Measurements from ENCODE around the gene CAMTA1. TPM values are rescaled to one million over a fixed set of nuclear protein-coding genes. Genes with fewer than 3 reads are reported as not detected.

Gene CAMTA1
- total and polyA plus RNA-seq, 9 of the 15 experiments (the other 6 are each of a cell fraction or from before 2014, with no cell fraction given): 43.9 to 161 (median 65.9) TPM

DNA sequence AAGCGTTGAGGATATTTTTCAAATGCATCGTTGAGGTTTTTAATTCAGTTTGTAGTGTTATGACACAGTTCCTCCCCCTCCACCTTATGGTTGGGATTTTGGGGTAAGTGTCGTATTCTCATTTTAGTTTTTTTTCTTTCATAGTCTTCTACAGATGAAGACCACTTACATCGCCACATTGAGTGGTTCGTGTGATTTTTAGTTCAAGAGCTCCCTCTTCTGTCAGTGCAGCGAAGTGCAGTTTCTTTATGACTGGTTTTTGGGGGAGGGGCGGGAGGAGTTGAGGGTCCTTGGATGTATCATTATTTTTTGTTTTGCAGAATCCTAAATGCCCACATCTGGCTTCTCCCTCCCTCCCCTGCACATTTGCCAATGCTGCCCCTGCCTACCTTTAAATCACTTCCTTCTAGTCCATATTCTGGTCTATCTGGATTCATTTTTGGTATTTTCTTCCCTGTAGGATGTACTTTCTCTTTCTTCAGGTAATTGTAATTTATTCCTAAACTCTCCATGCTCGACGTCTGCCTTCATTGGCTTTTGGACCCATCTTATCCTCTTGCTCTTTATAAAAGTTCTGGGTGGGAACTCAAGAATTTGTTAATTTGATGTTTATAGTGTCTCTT is 433.1 kb downstream of the CAMTA1 start (continued):
- TF ChIP-seq, protein P1, sequence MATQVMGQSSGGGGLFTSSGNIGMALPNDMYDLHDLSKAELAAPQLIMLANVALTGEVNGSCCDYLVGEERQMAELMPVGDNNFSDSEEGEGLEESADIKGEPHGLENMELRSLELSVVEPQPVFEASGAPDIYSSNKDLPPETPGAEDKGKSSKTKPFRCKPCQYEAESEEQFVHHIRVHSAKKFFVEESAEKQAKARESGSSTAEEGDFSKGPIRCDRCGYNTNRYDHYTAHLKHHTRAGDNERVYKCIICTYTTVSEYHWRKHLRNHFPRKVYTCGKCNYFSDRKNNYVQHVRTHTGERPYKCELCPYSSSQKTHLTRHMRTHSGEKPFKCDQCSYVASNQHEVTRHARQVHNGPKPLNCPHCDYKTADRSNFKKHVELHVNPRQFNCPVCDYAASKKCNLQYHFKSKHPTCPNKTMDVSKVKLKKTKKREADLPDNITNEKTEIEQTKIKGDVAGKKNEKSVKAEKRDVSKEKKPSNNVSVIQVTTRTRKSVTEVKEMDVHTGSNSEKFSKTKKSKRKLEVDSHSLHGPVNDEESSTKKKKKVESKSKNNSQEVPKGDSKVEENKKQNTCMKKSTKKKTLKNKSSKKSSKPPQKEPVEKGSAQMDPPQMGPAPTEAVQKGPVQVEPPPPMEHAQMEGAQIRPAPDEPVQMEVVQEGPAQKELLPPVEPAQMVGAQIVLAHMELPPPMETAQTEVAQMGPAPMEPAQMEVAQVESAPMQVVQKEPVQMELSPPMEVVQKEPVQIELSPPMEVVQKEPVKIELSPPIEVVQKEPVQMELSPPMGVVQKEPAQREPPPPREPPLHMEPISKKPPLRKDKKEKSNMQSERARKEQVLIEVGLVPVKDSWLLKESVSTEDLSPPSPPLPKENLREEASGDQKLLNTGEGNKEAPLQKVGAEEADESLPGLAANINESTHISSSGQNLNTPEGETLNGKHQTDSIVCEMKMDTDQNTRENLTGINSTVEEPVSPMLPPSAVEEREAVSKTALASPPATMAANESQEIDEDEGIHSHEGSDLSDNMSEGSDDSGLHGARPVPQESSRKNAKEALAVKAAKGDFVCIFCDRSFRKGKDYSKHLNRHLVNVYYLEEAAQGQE (IDR thresholded peaks at IDR 0.05; ENCODE audit: borderline replicate concordance): peak; percentile 65; the same call in 1 of the 2 replicates
- TF ChIP-seq, protein P1 (CRISPR knock-in tag; IDR thresholded peaks at IDR 0.05; ENCODE audit: low read depth): no peak
- 0 out of 2 replicates have a peak, but pooled peaks have one; percentile 45 for TF ChIP-seq CC2D1A (IDR thresholded peaks at IDR 0.05)
- TF ChIP-seq RAD21 (CRISPR knock-in tag; conservative IDR thresholded peaks at IDR 0.05 in 1 of 2, IDR thresholded peaks at IDR 0.05 in 1 of 2): peak; percentile 82 to 90
- TF ChIP-seq, protein P2, sequence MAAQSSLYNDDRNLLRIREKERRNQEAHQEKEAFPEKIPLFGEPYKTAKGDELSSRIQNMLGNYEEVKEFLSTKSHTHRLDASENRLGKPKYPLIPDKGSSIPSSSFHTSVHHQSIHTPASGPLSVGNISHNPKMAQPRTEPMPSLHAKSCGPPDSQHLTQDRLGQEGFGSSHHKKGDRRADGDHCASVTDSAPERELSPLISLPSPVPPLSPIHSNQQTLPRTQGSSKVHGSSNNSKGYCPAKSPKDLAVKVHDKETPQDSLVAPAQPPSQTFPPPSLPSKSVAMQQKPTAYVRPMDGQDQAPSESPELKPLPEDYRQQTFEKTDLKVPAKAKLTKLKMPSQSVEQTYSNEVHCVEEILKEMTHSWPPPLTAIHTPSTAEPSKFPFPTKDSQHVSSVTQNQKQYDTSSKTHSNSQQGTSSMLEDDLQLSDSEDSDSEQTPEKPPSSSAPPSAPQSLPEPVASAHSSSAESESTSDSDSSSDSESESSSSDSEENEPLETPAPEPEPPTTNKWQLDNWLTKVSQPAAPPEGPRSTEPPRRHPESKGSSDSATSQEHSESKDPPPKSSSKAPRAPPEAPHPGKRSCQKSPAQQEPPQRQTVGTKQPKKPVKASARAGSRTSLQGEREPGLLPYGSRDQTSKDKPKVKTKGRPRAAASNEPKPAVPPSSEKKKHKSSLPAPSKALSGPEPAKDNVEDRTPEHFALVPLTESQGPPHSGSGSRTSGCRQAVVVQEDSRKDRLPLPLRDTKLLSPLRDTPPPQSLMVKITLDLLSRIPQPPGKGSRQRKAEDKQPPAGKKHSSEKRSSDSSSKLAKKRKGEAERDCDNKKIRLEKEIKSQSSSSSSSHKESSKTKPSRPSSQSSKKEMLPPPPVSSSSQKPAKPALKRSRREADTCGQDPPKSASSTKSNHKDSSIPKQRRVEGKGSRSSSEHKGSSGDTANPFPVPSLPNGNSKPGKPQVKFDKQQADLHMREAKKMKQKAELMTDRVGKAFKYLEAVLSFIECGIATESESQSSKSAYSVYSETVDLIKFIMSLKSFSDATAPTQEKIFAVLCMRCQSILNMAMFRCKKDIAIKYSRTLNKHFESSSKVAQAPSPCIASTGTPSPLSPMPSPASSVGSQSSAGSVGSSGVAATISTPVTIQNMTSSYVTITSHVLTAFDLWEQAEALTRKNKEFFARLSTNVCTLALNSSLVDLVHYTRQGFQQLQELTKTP (IDR thresholded peaks at IDR 0.05; ENCODE audit: low read depth in 1 of 2, partially characterized antibody in 2 of 2): no peak
- TF ChIP-seq KLF16 (IDR thresholded peaks at IDR 0.05): peak; percentile 62; the same call in 1 of the 2 replicates
- 0 out of 2 replicates have a peak, but pooled peaks have one; percentile 17 for TF ChIP-seq CREM (IDR thresholded peaks at IDR 0.05; ENCODE audit: low read depth)
- TF ChIP-seq, protein P3, sequence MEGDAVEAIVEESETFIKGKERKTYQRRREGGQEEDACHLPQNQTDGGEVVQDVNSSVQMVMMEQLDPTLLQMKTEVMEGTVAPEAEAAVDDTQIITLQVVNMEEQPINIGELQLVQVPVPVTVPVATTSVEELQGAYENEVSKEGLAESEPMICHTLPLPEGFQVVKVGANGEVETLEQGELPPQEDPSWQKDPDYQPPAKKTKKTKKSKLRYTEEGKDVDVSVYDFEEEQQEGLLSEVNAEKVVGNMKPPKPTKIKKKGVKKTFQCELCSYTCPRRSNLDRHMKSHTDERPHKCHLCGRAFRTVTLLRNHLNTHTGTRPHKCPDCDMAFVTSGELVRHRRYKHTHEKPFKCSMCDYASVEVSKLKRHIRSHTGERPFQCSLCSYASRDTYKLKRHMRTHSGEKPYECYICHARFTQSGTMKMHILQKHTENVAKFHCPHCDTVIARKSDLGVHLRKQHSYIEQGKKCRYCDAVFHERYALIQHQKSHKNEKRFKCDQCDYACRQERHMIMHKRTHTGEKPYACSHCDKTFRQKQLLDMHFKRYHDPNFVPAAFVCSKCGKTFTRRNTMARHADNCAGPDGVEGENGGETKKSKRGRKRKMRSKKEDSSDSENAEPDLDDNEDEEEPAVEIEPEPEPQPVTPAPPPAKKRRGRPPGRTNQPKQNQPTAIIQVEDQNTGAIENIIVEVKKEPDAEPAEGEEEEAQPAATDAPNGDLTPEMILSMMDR (IDR thresholded peaks at IDR 0.05 in 2 of 3, conservative IDR thresholded peaks at IDR 0.05 in 1 of 3; ENCODE audit: insufficient read depth in 2 of 3, low read depth in 1 of 3, low read length in 3 of 3): peak; percentile 78 to 95 (median 89)
- no peak for TF ChIP-seq ZNF184 (CRISPR knock-in tag; IDR thresholded peaks at IDR 0.05)
- TF ChIP-seq, protein P4, sequence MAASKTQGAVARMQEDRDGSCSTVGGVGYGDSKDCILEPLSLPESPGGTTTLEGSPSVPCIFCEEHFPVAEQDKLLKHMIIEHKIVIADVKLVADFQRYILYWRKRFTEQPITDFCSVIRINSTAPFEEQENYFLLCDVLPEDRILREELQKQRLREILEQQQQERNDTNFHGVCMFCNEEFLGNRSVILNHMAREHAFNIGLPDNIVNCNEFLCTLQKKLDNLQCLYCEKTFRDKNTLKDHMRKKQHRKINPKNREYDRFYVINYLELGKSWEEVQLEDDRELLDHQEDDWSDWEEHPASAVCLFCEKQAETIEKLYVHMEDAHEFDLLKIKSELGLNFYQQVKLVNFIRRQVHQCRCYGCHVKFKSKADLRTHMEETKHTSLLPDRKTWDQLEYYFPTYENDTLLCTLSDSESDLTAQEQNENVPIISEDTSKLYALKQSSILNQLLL (CRISPR knock-in tag; IDR thresholded peaks at IDR 0.05; ENCODE audit: borderline replicate concordance): no peak
